GM21526 (cell line): Measurements from ENCODE around the gene DNAH11.
"Not testable (repeated sequence)": the region's sequence is repeated elsewhere in the genome, so short reads cannot be mapped to it uniquely, and the experiment has no call there.

ENCODE experiments used
- ATAC-seq: cut with Tn5 transposase; IDR thresholded peaks from one replicate; pipeline ENCODE4 v1.9.1; 2021; ENCODE audit warnings: moderate library complexity; ENCODE audit not compliant: unreplicated experiment, low FRiP score

The DNAH11 gene

GRCh38 chr7:21704359-21704758 is 161.5 kb downstream of the DNAH11 start:
- no peak for ATAC-seq

GRCh38 chr7:21706131-21706530 is 163.3 kb downstream of the DNAH11 start:
- ATAC-seq = no peak

GRCh38 chr7:21707566-21707965 is 164.7 kb downstream of the DNAH11 start:
- ATAC-seq = no peak

GRCh38 chr7:21708096-21708495 is 165.3 kb downstream of the DNAH11 start:
- ATAC-seq = no peak

GRCh38 chr7:21717323-21717722 is 174.5 kb downstream of the DNAH11 start:
- ATAC-seq = no peak

- ATAC-seq = no peak
These were observed 175.6 kb downstream of the DNAH11 start for GRCh38 chr7:21718391-21718790.

- no peak for ATAC-seq
These were observed 177.0 kb downstream of the DNAH11 start for GRCh38 chr7:21719846-21720245.

GRCh38 chr7:21722371-21722770 is 179.5 kb downstream of the DNAH11 start:
- ATAC-seq = no peak

- no peak for ATAC-seq
These were observed 181.7 kb downstream of the DNAH11 start for GRCh38 chr7:21724562-21724961.

- ATAC-seq = no peak
These were observed 187.6 kb downstream of the DNAH11 start for GRCh38 chr7:21730399-21730798.

GRCh38 chr7:21731977-21732376 is 189.1 kb downstream of the DNAH11 start:
- no peak for ATAC-seq

GRCh38 chr7:21732956-21733355 is 190.1 kb downstream of the DNAH11 start:
- ATAC-seq = not testable (repeated sequence)

- no peak for ATAC-seq
These were observed 191.0 kb downstream of the DNAH11 start for GRCh38 chr7:21733837-21734236.

GRCh38 chr7:21743493-21743892 is 200.7 kb downstream of the DNAH11 start:
- ATAC-seq = no peak

- no peak for ATAC-seq
These were observed 204.1 kb downstream of the DNAH11 start for GRCh38 chr7:21746949-21747348.

GRCh38 chr7:21747806-21748205 is 205.0 kb downstream of the DNAH11 start:
- no peak for ATAC-seq

GRCh38 chr7:21749378-21749777 is 206.5 kb downstream of the DNAH11 start:
- ATAC-seq = no peak

- no peak for ATAC-seq
These were observed 210.2 kb downstream of the DNAH11 start for GRCh38 chr7:21753071-21753470.

GRCh38 chr7:21754963-21755362 is 212.1 kb downstream of the DNAH11 start:
- ATAC-seq = no peak

- ATAC-seq = no peak
These were observed 214.9 kb downstream of the DNAH11 start for GRCh38 chr7:21757537-21758282.

- no peak for ATAC-seq
These were observed 215.4 kb downstream of the DNAH11 start for GRCh38 chr7:21758286-21758685.

- ATAC-seq = no peak
These were observed 219.6 kb downstream of the DNAH11 start for GRCh38 chr7:21762469-21762868.

GRCh38 chr7:21763818-21764217 is 221.0 kb downstream of the DNAH11 start:
- ATAC-seq = no peak
